Epithelial cell of esophagus (primary cell): ENCODE measurements around the gene CYSTM1.
A peak's percentile ranks its signal among the peaks of the same experiment; 100 is the strongest.

Source experiments
- DNase-seq: peaks from one replicate; pipeline ENCODE4 v3.0.0; 2010; ENCODE audit warnings: low read depth
- H3K4me3 ChIP-seq: 2 replicates; pipeline ENCODE4 v1.5.1; 2011; ENCODE audit warnings: mild to moderate bottlenecking, low read length, control low read depth
- CTCF ChIP-seq: IDR thresholded peaks from 2 replicates; pipeline ENCODE4 v1.5.1; 2011; ENCODE audit warnings: low read depth, mild to moderate bottlenecking, low read length, control low read depth, inconsistent platforms; ENCODE audit not compliant: insufficient read depth; ENCODE audit errors: missing control alignments

CYSTM1 gene

DNA sequence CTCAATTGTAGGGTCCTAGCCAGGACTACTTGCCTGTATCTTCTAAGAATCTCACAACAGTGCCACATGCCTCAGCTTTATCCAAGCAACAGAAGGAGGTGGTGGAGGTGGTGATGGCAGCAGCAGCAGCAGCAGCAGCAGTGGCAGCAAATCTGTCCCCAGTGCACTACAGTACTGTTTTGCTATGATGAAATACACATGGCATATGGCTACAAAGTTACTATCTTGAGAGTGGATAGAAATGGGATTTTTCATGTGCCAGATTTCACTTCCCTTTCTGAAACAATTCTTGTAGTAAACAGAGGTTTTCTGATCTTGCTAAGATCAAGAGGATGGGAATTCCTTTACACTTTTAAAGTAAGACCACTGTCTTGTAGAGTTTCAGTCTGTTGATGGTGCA is 8.1 kb upstream of the CYSTM1 start:
- H3K4me3 ChIP-seq, result no peak overlapping the region
- TF ChIP-seq CTCF, result no peak
- no peak for DNase-seq

DNA sequence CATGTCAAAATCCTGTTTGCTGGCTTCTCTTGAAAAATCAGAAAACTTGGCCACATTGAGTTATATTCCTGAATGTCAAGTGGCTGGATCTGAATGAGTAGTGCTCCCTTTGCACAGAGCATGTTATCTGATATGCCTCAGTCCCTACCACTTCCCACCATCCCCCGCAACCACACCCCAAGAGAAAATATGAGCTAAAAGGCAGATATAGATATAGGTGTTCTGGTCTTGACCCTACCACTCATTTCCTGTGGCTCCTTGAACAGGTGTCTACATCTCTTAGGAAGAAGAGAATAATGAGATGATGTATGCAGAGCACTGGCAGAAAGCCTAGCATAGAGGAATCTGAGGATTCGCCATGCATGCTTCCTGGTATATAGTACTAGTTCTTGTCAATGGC is 6.6 kb upstream of the CYSTM1 start:
- DNase-seq, result no peak
- no peak for TF ChIP-seq CTCF
- H3K4me3 ChIP-seq, result no peak overlapping the region

DNA sequence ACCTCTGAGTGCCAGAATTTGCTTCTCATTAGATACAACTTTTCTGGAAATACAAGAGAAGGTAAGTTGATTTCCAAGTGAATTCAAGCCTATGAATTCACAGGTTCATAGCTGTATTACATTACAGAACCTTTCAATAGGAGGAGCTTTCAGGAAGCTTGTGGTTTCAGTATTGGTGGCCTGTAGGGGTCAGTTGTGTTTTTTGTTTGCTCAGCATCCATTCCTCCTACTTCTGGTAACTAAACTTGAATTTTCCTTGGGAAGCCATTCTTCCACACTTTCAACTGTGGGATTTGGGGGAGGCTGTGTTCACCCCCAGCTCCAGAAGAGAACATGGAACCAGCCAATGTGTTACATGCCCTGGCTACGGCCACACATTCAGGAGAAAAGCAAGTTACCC is 5.6 kb upstream of the CYSTM1 start:
- TF ChIP-seq CTCF, result no peak
- DNase-seq, result no peak
- H3K4me3 ChIP-seq, result no peak overlapping the region

DNA sequence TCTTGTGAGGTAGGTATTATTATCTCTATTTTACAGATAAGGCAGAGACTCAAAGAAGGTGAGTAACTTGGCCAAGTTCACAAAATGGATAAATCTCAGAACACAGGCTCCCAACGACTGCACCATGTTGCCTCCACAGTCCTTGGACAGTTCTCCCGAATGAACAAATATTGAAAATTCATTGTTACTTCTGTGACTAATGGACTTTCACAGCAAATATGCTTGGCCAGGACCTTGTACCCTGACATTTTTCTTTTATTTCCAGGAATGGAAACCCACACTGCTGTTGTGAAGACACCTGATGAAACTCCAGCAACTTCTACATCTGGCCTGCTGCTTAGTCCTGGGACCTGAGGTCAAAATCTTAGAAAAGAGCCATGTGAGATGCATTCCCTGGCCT is 2.5 kb upstream of the CYSTM1 start:
- TF ChIP-seq CTCF, result no peak
- DNase-seq, result no peak
- no peak overlapping the region for H3K4me3 ChIP-seq

- no peak for DNase-seq
- no peak overlapping the region for H3K4me3 ChIP-seq
- TF ChIP-seq CTCF, result no peak
Measured at GRCh38 chr5:140174014-140174413, 974 bp upstream of the CYSTM1 start.

GRCh38 chr5:140175367-140176030 is 511 bp downstream of the CYSTM1 start:
- peak; percentile 49 for DNase-seq
- no peak for TF ChIP-seq CTCF
- H3K4me3 ChIP-seq, result peak overlapping the region; percentile 67

DNA sequence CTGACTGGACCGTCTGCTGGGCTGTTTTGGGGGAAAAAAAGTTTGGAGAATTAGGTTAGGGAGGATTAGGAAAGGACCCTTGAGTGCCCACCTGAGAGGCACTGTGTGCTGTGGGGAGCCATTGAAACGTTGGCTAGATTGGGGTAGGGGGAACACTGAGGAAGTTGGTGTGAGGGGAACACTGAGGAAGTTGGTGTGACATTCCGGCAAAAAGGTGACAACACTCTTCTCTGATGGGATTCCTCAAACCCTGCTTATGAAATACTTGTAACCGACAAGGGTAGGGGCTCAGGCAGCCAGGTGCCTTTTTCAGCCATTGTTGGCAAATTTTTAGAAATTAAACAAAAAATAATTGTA is 1.0 kb downstream of the CYSTM1 start:
- peak overlapping the region; percentile 67 for H3K4me3 ChIP-seq

More for the DNA sequence above, 1.0 kb downstream of the CYSTM1 start:
- DNase-seq, result no peak
- no peak for TF ChIP-seq CTCF
